ENCODE measurements around the gene GRK7.

DNA sequence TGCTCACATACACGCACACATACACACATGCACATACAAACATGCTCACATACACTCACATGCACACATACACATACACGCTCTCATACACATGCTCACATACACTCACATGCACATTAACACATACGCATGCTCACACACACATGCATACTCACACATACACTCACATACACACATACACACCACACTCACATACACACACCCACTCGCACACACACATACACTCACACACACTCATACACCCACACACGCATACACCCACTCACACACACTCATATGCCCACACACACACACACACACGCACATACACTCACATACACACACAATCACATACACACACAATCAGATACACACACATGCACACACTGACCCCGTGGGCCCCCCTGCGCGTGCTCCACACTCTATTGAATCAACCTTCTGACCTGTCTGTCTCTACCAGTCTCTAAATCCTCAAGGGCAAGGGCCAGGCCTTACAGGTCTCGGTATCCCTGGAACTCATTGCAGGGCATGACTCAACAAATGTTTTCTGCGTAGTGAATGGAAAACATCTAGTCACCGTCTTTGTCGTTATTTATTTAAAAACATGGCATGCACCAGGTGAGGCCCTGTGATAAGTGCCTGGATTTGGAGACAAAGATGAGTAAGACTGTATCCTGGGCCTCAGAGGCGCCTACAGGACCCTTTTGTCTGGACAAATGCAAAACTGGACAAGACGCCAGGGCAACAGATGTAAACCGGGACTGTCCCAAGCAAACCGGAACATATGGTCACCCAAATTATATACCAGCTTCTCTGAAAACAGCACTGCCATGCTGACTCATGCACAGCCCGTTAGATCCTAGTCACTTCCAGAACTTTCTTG, 41.8 kb downstream of the GRK7 start:
- TF ChIP-seq RAD21 (IDR thresholded peaks at IDR 0.05; ENCODE audit: low read length): no peak
- TF ChIP-seq, protein P1, sequence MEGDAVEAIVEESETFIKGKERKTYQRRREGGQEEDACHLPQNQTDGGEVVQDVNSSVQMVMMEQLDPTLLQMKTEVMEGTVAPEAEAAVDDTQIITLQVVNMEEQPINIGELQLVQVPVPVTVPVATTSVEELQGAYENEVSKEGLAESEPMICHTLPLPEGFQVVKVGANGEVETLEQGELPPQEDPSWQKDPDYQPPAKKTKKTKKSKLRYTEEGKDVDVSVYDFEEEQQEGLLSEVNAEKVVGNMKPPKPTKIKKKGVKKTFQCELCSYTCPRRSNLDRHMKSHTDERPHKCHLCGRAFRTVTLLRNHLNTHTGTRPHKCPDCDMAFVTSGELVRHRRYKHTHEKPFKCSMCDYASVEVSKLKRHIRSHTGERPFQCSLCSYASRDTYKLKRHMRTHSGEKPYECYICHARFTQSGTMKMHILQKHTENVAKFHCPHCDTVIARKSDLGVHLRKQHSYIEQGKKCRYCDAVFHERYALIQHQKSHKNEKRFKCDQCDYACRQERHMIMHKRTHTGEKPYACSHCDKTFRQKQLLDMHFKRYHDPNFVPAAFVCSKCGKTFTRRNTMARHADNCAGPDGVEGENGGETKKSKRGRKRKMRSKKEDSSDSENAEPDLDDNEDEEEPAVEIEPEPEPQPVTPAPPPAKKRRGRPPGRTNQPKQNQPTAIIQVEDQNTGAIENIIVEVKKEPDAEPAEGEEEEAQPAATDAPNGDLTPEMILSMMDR (conservative IDR thresholded peaks at IDR 0.05; ENCODE audit: low read depth, low read length): no peak
- TF ChIP-seq NFE2L2 (IDR thresholded peaks at IDR 0.05; ENCODE audit: low read depth, low read length): no peak
- no peak for TF ChIP-seq RCOR1 (IDR thresholded peaks at IDR 0.05; ENCODE audit: insufficient replicate concordance, low read length)
- no peak for TF ChIP-seq CEBPB (IDR thresholded peaks at IDR 0.05; ENCODE audit: low read depth, low read length)
- no peak for TF ChIP-seq POLR2A (IDR thresholded peaks at IDR 0.05; ENCODE audit: low read depth, low read length)
- TF ChIP-seq MAFK (IDR thresholded peaks at IDR 0.05; ENCODE audit: low read depth, low read length): no peak
- TF ChIP-seq, protein P2, sequence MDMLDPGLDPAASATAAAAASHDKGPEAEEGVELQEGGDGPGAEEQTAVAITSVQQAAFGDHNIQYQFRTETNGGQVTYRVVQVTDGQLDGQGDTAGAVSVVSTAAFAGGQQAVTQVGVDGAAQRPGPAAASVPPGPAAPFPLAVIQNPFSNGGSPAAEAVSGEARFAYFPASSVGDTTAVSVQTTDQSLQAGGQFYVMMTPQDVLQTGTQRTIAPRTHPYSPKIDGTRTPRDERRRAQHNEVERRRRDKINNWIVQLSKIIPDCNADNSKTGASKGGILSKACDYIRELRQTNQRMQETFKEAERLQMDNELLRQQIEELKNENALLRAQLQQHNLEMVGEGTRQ (IDR thresholded peaks at IDR 0.05; ENCODE audit: low read depth, low read length): no peak

All from IMR-90 (cell line).